Testis (tissue), 3 donors: Measurements from ENCODE around the gene TMEM178B. TPM values are rescaled to one million over a fixed set of nuclear protein-coding genes. Genes with fewer than 3 reads are reported as not detected.

ENCODE experiments used
- DNase-seq: peaks from one replicate; pipeline ENCODE4 v3.0.0-alpha.2; 2019
- H3K27ac ChIP-seq, 2 donors: fragments of 200-600 bp; sonication (generic); one replicate each; pipeline ENCODE4 v1.5.1; 2019
- H3K27me3 ChIP-seq: fragments of 200-600 bp; sonication (generic); one replicate; pipeline ENCODE4 v1.5.1; 2019
- H3K36me3 ChIP-seq: fragments of 200-600 bp; sonication (generic); one replicate; pipeline ENCODE4 v1.5.1; 2017; ENCODE audit warnings: low read depth; ENCODE audit errors: missing control alignments
- H3K4me1 ChIP-seq: fragments of 200-600 bp; sonication (generic); one replicate; pipeline ENCODE4 v1.5.1; 2019
- H3K4me3 ChIP-seq, 2 donors: fragments of 200-600 bp; sonication (generic); one replicate each; pipeline ENCODE4 v1.5.1; 2017 to 2019
- H3K9me3 ChIP-seq: fragments of 200-600 bp; sonication (generic); one replicate; pipeline ENCODE4 v1.5.1; 2017
- POLR2A ChIP-seq: fragments of 450-650 bp; IDR thresholded peaks from one replicate; pipeline ENCODE4 v1.6.1; 2017; ENCODE audit warnings: antibody characterized with exemption, mild to moderate bottlenecking, moderate library complexity
- WGBS, 2 donors: methylation state at CpG; one replicate each; pipeline ENCODE4 v1.1.5; 2018; 5-methylcytosine and 5-hydroxymethylcytosine counted together
- intact Hi-C: fragments of 100-400 bp; cut with DNase I; formaldehyde crosslinking; loops from one replicate; pipeline ENCODE4 v1.15.1; 2023; ENCODE audit warnings: low total_unique reads
- polyA plus RNA-seq: library from polyadenylated mRNA; stranded (reverse); fragments of 350-450 nt; fragmentation: Illumina TruSeq; extraction: RNeasy Lipid Tissue Mini Kit (QIAGEN cat#74804); gene quantifications from one replicate; pipeline ENCODE4 v1.2.3, GENCODE V29; 2014; ENCODE audit warnings: low read depth, low replicate concordance; ENCODE audit not compliant: insufficient read depth
- total RNA-seq, 2 donors: library from RNA; depleted of rRNA; stranded (reverse); fragments of >200 nt; gene quantifications; one replicate each; pipeline ENCODE4 v1.2.3, GENCODE V29; 2016
- TF ChIP-seq, protein P1 (sequence below), 3 experiments: fragments of 450-650 bp in 2 of 3; fragments of 200-600 bp in 1 of 3; sonication (generic) in 1 of 3; IDR thresholded peaks; one replicate each; pipeline ENCODE4 v1.5.1; 2016 to 2019; ENCODE audit warnings: antibody characterized with exemption in 3 of 3, mild to moderate bottlenecking in 2 of 3, moderate library complexity in 1 of 3

Gene TMEM178B
- total and polyA plus RNA-seq, 3 donors from 2014 or later, result 1.7 to 7.2 (median 2.0) TPM

DNA sequence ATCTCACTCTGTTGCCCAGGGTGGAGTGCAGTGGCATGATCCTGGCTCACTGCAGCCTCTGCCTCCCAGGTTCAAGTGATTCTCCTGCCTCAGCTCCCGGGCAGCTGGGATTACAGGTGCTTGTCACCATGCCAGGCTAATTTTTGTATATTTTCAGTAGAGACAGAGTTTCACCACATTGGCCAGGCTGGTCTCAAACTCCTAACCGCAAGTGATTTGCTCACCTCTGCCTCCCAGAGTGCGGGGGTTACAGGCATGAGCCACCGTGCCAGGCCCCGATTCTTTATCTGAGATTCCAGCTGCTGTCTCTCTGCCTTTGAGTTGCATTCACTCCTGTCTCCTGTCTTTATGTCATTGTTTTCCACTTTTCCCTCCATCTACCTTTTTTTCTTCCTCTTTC is 168.7 kb downstream of the TMEM178B start:
- H3K27ac ChIP-seq, result no peak overlapping the region
- no peak for DNase-seq
- no peaks in the 10 kb centered on the region for H3K36me3 ChIP-seq
- no peak overlapping the region for H3K4me3 ChIP-seq
- H3K27me3 ChIP-seq, result no peaks in the 10 kb centered on the region
- H3K9me3 ChIP-seq, result no peaks in the 10 kb centered on the region
- no peaks in the 10 kb centered on the region for H3K4me1 ChIP-seq
- 77 to 83% methylated on average over 5 of the region's 5 CpGs for whole genome bisulfite sequencing, 2 donors
- intact Hi-C loops, result no loop called here
- no peak for TF ChIP-seq POLR2A
- TF ChIP-seq, protein P1, sequence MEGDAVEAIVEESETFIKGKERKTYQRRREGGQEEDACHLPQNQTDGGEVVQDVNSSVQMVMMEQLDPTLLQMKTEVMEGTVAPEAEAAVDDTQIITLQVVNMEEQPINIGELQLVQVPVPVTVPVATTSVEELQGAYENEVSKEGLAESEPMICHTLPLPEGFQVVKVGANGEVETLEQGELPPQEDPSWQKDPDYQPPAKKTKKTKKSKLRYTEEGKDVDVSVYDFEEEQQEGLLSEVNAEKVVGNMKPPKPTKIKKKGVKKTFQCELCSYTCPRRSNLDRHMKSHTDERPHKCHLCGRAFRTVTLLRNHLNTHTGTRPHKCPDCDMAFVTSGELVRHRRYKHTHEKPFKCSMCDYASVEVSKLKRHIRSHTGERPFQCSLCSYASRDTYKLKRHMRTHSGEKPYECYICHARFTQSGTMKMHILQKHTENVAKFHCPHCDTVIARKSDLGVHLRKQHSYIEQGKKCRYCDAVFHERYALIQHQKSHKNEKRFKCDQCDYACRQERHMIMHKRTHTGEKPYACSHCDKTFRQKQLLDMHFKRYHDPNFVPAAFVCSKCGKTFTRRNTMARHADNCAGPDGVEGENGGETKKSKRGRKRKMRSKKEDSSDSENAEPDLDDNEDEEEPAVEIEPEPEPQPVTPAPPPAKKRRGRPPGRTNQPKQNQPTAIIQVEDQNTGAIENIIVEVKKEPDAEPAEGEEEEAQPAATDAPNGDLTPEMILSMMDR (IDR thresholded peaks at IDR 0.05), result no peak

DNA sequence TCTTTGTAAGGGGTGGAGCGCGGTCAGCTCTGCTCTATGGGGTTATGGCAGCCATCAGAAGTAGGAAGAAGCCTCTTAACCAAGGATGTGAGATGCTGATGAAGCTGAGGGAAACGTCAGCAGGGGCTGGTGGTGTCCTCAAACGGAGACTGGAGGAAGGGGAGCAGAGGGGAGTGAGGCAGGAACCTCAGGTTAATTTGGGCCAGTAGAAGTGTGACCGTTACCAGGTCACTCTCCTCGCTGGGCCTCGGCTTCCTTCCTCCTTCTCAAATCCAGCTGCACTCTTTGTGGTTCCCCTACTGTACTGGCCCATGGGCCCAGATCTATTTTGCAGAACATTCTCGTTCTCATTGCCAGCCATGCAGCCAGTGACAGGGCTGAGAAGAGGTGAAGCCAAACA is 169.5 kb downstream of the TMEM178B start:
- H3K27ac ChIP-seq, result no peak overlapping the region
- intact Hi-C loops, result no loop called here
- no peak for DNase-seq
- 78 to 84% methylated on average over 8 of the region's 8 CpGs for WGBS, 2 donors
- H3K9me3 ChIP-seq, result no peaks in the 10 kb centered on the region
- H3K27me3 ChIP-seq, result no peaks in the 10 kb centered on the region
- no peaks in the 10 kb centered on the region for H3K36me3 ChIP-seq
- no peak overlapping the region for H3K4me3 ChIP-seq
- H3K4me1 ChIP-seq, result no peaks in the 10 kb centered on the region
- TF ChIP-seq, protein P1 (IDR thresholded peaks at IDR 0.05), result no peak
- no peak for TF ChIP-seq POLR2A

DNA sequence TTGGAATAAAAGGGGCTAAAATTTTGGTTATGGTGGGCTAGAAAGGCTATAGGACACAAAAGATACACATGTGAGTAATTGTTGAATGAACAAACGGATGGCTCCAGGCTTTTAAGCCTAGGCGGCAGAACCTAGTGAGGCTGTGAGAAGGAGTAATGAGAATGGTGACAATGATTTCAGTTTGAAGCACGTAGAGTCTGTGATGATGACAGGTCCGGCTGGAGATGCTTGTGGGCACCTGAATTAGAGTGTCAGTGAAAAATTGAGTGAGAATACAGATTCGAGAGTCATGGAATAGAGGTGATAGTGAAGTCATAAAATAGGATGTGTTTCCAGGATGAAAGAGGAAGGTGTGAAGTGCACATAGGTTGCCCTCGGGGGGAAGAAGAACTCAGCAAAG is 170.6 kb downstream of the TMEM178B start:
- no peaks in the 10 kb centered on the region for H3K9me3 ChIP-seq
- H3K4me1 ChIP-seq, result no peaks in the 10 kb centered on the region
- TF ChIP-seq, protein P1 (IDR thresholded peaks at IDR 0.05), result no peak
- TF ChIP-seq POLR2A, result no peak
- H3K36me3 ChIP-seq, result no peaks in the 10 kb centered on the region
- H3K27me3 ChIP-seq, result no peaks in the 10 kb centered on the region
- no peak overlapping the region for H3K27ac ChIP-seq
- DNase-seq, result no peak
- WGBS, 2 donors, result 85 to 88% methylated on average over 6 of the region's 6 CpGs
- H3K4me3 ChIP-seq, result no peak overlapping the region
- intact Hi-C loops, result no loop called here

DNA sequence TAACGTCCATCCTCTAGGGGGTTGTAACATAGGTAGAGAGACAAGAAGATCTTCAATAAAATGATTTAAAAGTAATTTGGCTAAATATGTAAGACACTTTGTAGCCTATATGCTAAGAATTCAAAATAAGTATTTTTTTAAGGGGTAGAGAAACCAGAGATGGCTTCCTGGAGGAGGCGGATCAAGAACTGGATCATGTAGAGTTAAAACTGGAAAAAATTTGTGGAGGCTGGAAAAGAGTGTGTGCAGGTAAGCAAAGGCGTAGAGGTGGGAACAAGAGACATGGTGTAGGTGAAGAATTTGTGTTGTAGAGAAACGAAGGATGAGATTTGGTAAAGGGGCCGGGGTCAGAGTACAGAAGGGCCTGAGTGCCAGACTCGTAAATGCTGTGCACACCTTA is 172.6 kb downstream of the TMEM178B start:
- no peak for DNase-seq
- Histone ChIP-seq H3K9me3 (no peaks in the 10 kb centered on the region), H3K4me3 (no peak overlapping the region), H3K36me3 (no peaks in the 10 kb centered on the region), H3K4me1 (no peaks in the 10 kb centered on the region), H3K27ac (no peak overlapping the region), H3K27me3 (no peaks in the 10 kb centered on the region)
- intact Hi-C loops, result no loop called here
- no peak for TF ChIP-seq POLR2A
- TF ChIP-seq, protein P1 (IDR thresholded peaks at IDR 0.05), result no peak
- 82 to 89% methylated on average over 6 of the region's 6 CpGs for WGBS, 2 donors

DNA sequence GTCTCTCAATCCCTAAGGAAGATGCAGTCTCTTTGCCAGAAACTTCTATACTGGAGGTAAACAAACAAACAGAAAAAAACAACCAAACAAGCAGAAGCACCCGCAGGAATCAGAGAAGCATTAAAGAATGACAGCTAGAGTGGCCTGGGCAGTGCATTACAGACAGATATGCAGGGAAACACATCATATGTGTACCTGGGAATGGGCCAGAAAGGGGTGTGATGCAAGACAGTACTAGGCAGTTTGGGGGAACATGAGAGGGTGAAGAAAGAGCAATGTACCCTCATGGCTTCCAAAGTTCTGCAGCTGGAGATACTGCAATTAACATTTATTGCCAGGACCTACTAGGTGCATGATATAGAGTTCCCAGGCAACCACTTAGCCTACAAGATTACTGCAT is 177.3 kb downstream of the TMEM178B start:
- TF ChIP-seq POLR2A, result no peak
- TF ChIP-seq, protein P1 (IDR thresholded peaks at IDR 0.05), result no peak
- Histone ChIP-seq H3K4me3 (no peak overlapping the region), H3K4me1 (no peaks in the 10 kb centered on the region), H3K27me3 (no peaks in the 10 kb centered on the region), H3K36me3 (no peaks in the 10 kb centered on the region), H3K9me3 (no peaks in the 10 kb centered on the region), H3K27ac (no peak overlapping the region)
- WGBS, 2 donors, result 80 to 96% methylated on average over 1 of the region's 1 CpG
- no peak for DNase-seq
- intact Hi-C loops, result no loop called here
